Liver (tissue), 3 donors: ENCODE results near the gene SGPL1.

Source experiments
- CTCF ChIP-seq: fragments of 150-350 bp; IDR thresholded peaks from 2 replicates; pipeline ENCODE4 v1.5.1; 2017; ENCODE audit warnings: improper control_type of control experiment, low read depth, low read length; ENCODE audit not compliant: missing input control
- GABPA ChIP-seq, 2 donors: IDR thresholded peaks in 1 of 2; conservative IDR thresholded peaks in 1 of 2; 2 replicates each; pipeline ENCODE4 v1.6.1; 2016; ENCODE audit warnings: antibody characterized with exemption in 2 of 2, mild to moderate bottlenecking in 1 of 2, moderate library complexity in 1 of 2
- MAX ChIP-seq: IDR thresholded peaks from 2 replicates; pipeline ENCODE4 v1.6.1; 2016; ENCODE audit warnings: antibody characterized with exemption
- RAD21 ChIP-seq, 2 donors: IDR thresholded peaks; 2 replicates each; pipeline ENCODE4 v1.6.1; 2016; ENCODE audit warnings: antibody characterized with exemption in 2 of 2, mild to moderate bottlenecking in 2 of 2
- RXRA ChIP-seq, 2 donors: IDR thresholded peaks; 2 replicates each; pipeline ENCODE4 v1.6.1; 2017 to 2018; ENCODE audit warnings: antibody characterized with exemption in 2 of 2, mild to moderate bottlenecking in 1 of 2
- TAF1 ChIP-seq: conservative IDR thresholded peaks from 2 replicates; pipeline ENCODE4 v1.6.1; 2016; ENCODE audit warnings: antibody characterized with exemption, mild to moderate bottlenecking
- YY1 ChIP-seq: IDR thresholded peaks from 2 replicates; pipeline ENCODE4 v1.6.1; 2016; ENCODE audit warnings: antibody characterized with exemption, mild to moderate bottlenecking
- TF ChIP-seq, protein P1 (sequence below): IDR thresholded peaks from 2 replicates; pipeline ENCODE4 v1.6.1; 2016; ENCODE audit warnings: antibody characterized with exemption, mild to moderate bottlenecking
- donor health status: healthy.
- donor health status: healthy.

DNA sequence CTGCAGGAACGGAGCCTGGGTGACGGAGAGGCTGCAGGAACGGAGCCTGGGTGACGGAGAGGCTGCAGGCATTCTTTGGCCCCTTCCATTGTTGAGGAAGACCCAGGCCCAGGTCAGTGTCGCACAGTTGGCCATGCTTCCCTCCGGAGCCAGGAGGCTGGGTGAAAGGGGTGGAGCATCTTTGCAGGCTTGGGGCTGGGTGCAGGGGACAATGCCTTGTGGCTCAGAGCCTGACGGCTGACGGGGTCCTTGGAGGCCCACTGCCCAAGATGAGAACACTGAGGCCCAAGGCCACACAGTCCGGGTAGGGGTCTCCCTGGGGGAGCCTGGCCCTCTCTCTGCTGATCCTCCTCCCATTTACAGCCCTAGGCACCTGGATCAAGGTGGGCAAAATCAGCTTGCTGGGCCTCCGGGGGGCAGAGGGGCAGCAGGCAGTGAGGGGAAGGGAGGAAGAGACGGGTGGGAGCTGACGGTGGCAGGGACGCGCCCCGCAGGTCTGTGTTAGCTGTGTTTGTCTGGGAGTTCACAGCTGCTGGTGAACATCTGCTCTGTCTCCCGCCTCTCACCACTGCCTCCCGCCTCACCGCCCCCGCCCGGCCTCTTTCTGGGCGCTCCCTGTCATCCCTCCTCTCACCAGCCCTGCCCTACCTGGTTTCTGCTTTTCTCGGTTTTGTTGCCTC, 103.2 kb downstream of the SGPL1 start:
- TF ChIP-seq, protein P1, sequence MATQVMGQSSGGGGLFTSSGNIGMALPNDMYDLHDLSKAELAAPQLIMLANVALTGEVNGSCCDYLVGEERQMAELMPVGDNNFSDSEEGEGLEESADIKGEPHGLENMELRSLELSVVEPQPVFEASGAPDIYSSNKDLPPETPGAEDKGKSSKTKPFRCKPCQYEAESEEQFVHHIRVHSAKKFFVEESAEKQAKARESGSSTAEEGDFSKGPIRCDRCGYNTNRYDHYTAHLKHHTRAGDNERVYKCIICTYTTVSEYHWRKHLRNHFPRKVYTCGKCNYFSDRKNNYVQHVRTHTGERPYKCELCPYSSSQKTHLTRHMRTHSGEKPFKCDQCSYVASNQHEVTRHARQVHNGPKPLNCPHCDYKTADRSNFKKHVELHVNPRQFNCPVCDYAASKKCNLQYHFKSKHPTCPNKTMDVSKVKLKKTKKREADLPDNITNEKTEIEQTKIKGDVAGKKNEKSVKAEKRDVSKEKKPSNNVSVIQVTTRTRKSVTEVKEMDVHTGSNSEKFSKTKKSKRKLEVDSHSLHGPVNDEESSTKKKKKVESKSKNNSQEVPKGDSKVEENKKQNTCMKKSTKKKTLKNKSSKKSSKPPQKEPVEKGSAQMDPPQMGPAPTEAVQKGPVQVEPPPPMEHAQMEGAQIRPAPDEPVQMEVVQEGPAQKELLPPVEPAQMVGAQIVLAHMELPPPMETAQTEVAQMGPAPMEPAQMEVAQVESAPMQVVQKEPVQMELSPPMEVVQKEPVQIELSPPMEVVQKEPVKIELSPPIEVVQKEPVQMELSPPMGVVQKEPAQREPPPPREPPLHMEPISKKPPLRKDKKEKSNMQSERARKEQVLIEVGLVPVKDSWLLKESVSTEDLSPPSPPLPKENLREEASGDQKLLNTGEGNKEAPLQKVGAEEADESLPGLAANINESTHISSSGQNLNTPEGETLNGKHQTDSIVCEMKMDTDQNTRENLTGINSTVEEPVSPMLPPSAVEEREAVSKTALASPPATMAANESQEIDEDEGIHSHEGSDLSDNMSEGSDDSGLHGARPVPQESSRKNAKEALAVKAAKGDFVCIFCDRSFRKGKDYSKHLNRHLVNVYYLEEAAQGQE = no peak
- no peak for TF ChIP-seq CTCF
- no peak for TF ChIP-seq MAX
- no peak for TF ChIP-seq RXRA (IDR thresholded peaks at IDR 0.05)
- TF ChIP-seq RAD21 (IDR thresholded peaks at IDR 0.05) = no peak
- TF ChIP-seq TAF1 = no peak
- TF ChIP-seq YY1 = no peak
- no peak for TF ChIP-seq GABPA (IDR thresholded peaks at IDR 0.05 in 1 of 2, conservative IDR thresholded peaks at IDR 0.05 in 1 of 2)
